Measurements from ENCODE around the gene ACR. TPM values are rescaled to one million over a fixed set of nuclear protein-coding genes. Genes with fewer than 3 reads are reported as not detected.

ACR gene
- total and polyA plus RNA-seq, 9 donors = 0.09 to 0.46 (median 0.19) TPM

GRCh38 chr22:50710886-50711285, 27.1 kb upstream of the ACR start:
- Histone ChIP-seq H3K9me3 (replicated peaks; ENCODE audit: control insufficient read depth, low read depth, low read length) (no peaks in the 10 kb centered on the region), H3K27me3 (ENCODE audit: control insufficient read depth, insufficient read depth, low read length) (no peaks in the 10 kb centered on the region), H3K4me3 (ENCODE audit: low read length) (no peak overlapping the region), H3K4me1 (ENCODE audit: control insufficient read depth, insufficient read depth, low read length) (peaks cover 16% of the 10 kb centered on the region), H3K36me3 (ENCODE audit: control insufficient read depth, insufficient read depth, low read length) (peaks cover 4% of the 10 kb centered on the region), H3K27ac (ENCODE audit: low read length) (no peak overlapping the region)
- 96% methylated on average over 38 of the region's 38 CpGs for WGBS (ENCODE audit: insufficient coverage)
- DNase-seq = no peak

GRCh38 chr22:50711446-50712340, 26.3 kb upstream of the ACR start:
- no peak overlapping the region for H3K27ac ChIP-seq (ENCODE audit: low read length)
- H3K4me3 ChIP-seq (ENCODE audit: low read length) = no peak overlapping the region
- H3K36me3 ChIP-seq (ENCODE audit: control insufficient read depth, insufficient read depth, low read length) = peaks cover 4% of the 10 kb centered on the region
- 89% methylated on average over 12 of the region's 16 CpGs for WGBS (ENCODE audit: insufficient coverage)
- peaks cover 16% of the 10 kb centered on the region for H3K4me1 ChIP-seq (ENCODE audit: control insufficient read depth, insufficient read depth, low read length)
- DNase-seq = no peak
- H3K27me3 ChIP-seq (ENCODE audit: control insufficient read depth, insufficient read depth, low read length) = no peaks in the 10 kb centered on the region
- H3K9me3 ChIP-seq (replicated peaks; ENCODE audit: control insufficient read depth, low read depth, low read length) = no peaks in the 10 kb centered on the region

DNA sequence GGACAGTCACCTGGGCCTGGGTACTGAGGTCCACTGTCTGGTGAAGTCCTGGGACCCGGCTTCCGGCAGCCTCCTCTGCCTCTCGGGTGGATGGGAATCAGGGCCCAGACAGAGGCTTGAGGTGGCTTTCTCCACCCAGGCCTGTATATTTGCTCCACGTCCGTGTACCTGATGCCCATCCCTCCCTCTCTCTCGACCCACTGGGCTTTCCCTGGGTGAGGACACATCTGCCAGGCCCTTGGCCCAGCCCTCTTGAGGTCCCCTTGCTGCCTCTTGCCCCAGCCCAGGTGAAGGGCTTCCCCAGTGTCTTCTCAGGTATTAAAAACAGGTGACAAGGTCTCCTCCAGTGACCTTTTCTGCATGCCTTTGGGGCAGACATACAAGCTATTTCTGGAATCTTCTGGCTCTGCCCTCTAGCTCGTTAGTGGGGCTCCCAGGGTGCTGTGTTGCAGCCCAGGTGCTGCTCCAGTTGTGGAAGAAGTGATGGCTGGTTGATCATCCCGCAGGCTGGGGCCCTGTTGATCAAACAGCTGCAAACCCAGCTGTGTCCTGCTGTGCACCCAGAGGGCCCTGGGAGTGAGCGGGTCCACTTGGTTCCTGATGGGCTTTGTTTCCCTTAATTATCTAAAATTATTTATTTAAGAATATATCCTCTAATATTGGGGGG, 25.5 kb upstream of the ACR start:
- Histone ChIP-seq H3K36me3 (ENCODE audit: control insufficient read depth, insufficient read depth, low read length) (peaks cover 4% of the 10 kb centered on the region), H3K4me3 (ENCODE audit: low read length) (no peak overlapping the region), H3K9me3 (replicated peaks; ENCODE audit: control insufficient read depth, low read depth, low read length) (no peaks in the 10 kb centered on the region), H3K4me1 (ENCODE audit: control insufficient read depth, insufficient read depth, low read length) (peaks cover 17% of the 10 kb centered on the region), H3K27me3 (ENCODE audit: control insufficient read depth, insufficient read depth, low read length) (no peaks in the 10 kb centered on the region), H3K27ac (ENCODE audit: low read length) (no peak overlapping the region)
- DNase-seq = no peak
- 68% methylated on average over 8 of the region's 9 CpGs for WGBS (ENCODE audit: insufficient coverage)

DNA sequence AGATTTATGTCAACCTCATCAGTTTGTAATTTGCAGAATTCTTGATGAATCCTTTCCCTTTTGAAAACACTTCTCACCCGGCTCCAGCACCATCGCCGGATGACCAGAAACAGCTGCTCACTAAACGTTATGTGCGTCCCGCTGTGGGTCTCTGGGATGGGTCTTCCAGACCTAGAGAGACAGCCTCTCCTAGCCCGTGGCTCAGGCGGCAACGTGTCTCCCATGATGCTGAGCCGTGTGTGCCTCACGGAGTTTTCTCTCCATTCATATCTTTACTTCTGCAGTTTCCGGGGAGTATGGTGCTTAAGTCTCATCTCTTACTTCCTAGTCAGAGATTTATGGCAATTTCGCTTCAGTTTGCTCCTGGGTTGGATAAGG, 25.0 kb upstream of the ACR start:
- peaks cover 23% of the 10 kb centered on the region for H3K4me1 ChIP-seq (ENCODE audit: control insufficient read depth, insufficient read depth, low read length)
- WGBS (ENCODE audit: insufficient coverage) = 68% methylated on average over 10 of the region's 13 CpGs

DNA sequence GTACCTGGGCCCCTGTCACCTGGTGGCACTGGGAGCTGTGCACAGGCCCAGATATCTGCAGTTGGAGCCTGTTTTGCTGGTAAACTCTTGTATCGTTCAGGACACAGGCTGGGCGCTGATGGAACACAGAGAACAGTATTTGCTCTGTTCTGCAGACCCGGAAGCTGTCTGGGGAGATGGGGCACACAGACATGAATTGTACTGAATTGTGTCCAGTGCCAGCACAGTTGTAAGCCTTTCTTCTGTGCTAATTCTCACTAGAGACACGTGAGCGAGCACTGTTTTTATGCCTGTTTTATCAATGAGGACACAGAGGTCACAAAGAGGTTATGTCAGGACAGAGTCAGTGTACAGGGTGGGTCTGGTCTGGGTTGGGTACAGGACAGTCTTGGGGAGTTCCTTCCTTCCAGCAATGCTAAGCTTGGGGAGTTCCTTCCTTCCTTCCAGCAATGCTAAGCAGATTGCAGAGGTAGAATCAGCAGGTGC, 24.4 kb upstream of the ACR start:
- Histone ChIP-seq H3K4me3 (ENCODE audit: low read length) (no peak overlapping the region), H3K4me1 (ENCODE audit: control insufficient read depth, insufficient read depth, low read length) (peaks cover 25% of the 10 kb centered on the region), H3K36me3 (ENCODE audit: control insufficient read depth, insufficient read depth, low read length) (peaks cover 4% of the 10 kb centered on the region), H3K27ac (ENCODE audit: low read length) (no peak overlapping the region), H3K27me3 (ENCODE audit: control insufficient read depth, insufficient read depth, low read length) (peaks cover 2% of the 10 kb centered on the region), H3K9me3 (replicated peaks; ENCODE audit: control insufficient read depth, low read depth, low read length) (no peaks in the 10 kb centered on the region)
- DNase-seq = peak; percentile 34
- 90% methylated on average over 3 of the region's 5 CpGs for WGBS (ENCODE audit: insufficient coverage)

More for the DNA sequence above, 25.0 kb upstream of the ACR start:
- H3K36me3 ChIP-seq (ENCODE audit: control insufficient read depth, insufficient read depth, low read length) = peaks cover 4% of the 10 kb centered on the region
- H3K27me3 ChIP-seq (ENCODE audit: control insufficient read depth, insufficient read depth, low read length) = peaks cover under 1% of the 10 kb centered on the region
- no peak overlapping the region for H3K4me3 ChIP-seq (ENCODE audit: low read length)
- no peaks in the 10 kb centered on the region for H3K9me3 ChIP-seq (replicated peaks; ENCODE audit: control insufficient read depth, low read depth, low read length)
- DNase-seq = no peak
- H3K27ac ChIP-seq (ENCODE audit: low read length) = no peak overlapping the region

GRCh38 chr22:50714150-50714549, 23.9 kb upstream of the ACR start:
- 78% methylated on average over 4 of the region's 7 CpGs for WGBS (ENCODE audit: insufficient coverage)
- no peak overlapping the region for H3K4me3 ChIP-seq (ENCODE audit: low read length)
- no peak for DNase-seq
- peaks cover 4% of the 10 kb centered on the region for H3K27me3 ChIP-seq (ENCODE audit: control insufficient read depth, insufficient read depth, low read length)
- no peak overlapping the region for H3K27ac ChIP-seq (ENCODE audit: low read length)
- peaks cover 4% of the 10 kb centered on the region for H3K36me3 ChIP-seq (ENCODE audit: control insufficient read depth, insufficient read depth, low read length)
- peaks cover 25% of the 10 kb centered on the region for H3K4me1 ChIP-seq (ENCODE audit: control insufficient read depth, insufficient read depth, low read length)
- H3K9me3 ChIP-seq (replicated peaks; ENCODE audit: control insufficient read depth, low read depth, low read length) = no peaks in the 10 kb centered on the region

DNA sequence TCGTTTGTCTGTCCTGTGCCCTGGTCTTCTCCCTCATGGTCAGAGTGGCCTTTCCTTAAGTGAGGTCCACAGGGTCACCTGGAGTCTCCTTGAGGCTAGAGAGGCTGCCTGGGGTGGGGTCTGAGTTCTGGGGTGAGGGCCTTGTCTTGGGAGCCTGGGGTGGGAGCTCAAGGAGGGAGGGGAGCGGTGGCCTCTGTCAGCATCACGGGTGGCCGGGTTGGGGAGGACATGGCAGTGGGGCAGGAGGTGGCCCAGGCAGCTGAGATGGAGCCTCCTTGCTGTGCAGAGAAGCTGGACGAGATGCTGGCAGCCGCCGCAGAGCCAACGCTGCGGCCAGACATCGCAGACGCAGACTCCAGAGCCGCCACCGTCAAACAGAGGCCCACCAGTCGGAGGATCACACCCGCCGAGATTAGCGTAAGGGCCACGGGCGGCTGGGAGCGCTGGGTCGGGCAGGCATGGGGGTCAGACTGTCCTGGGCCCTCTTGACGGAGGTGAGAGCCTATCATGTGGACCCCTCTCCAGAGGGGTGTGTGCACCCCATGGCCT, 23.3 kb upstream of the ACR start:
- no peak for DNase-seq
- peaks cover 10% of the 10 kb centered on the region for H3K27me3 ChIP-seq (ENCODE audit: control insufficient read depth, insufficient read depth, low read length)
- no peaks in the 10 kb centered on the region for H3K9me3 ChIP-seq (replicated peaks; ENCODE audit: control insufficient read depth, low read depth, low read length)
- H3K36me3 ChIP-seq (ENCODE audit: control insufficient read depth, insufficient read depth, low read length) = peaks cover under 1% of the 10 kb centered on the region
- H3K4me3 ChIP-seq (ENCODE audit: low read length) = no peak overlapping the region
- peaks cover 25% of the 10 kb centered on the region for H3K4me1 ChIP-seq (ENCODE audit: control insufficient read depth, insufficient read depth, low read length)
- 89% methylated on average over 22 of the region's 22 CpGs for WGBS (ENCODE audit: insufficient coverage)
- no peak overlapping the region for H3K27ac ChIP-seq (ENCODE audit: low read length)

- Histone ChIP-seq H3K36me3 (ENCODE audit: control insufficient read depth, insufficient read depth, low read length) (no peaks in the 10 kb centered on the region), H3K4me1 (ENCODE audit: control insufficient read depth, insufficient read depth, low read length) (peaks cover 25% of the 10 kb centered on the region), H3K27ac (ENCODE audit: low read length) (no peak overlapping the region), H3K9me3 (replicated peaks; ENCODE audit: control insufficient read depth, low read depth, low read length) (no peaks in the 10 kb centered on the region), H3K4me3 (ENCODE audit: low read length) (no peak overlapping the region), H3K27me3 (ENCODE audit: control insufficient read depth, insufficient read depth, low read length) (peaks cover 14% of the 10 kb centered on the region)
- DNase-seq = no peak
- 78% methylated on average over 8 of the region's 9 CpGs for WGBS (ENCODE audit: insufficient coverage)
These were observed 22.8 kb upstream of the ACR start for GRCh38 chr22:50715250-50715649.

DNA sequence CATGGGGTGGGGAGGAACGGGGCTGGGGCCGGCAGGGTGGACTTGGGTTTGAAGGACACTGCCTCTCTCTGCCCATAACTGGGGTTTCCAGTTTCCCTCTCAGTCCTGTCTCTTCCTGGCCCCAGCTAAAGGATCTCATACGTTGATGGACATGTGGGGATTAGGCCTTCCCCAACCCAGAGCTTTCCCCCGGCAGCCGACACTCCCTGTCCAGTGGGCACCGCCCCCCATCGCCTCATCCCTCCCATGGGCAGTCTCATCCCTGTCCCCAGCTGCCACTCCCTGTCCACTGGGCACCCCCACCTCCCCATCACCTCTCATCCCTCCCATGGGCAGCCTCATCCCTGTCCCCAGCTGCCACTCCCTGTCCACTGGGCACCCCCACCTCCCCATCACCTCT, 22.2 kb upstream of the ACR start:
- Histone ChIP-seq H3K27me3 (ENCODE audit: control insufficient read depth, insufficient read depth, low read length) (peaks cover 14% of the 10 kb centered on the region), H3K9me3 (replicated peaks; ENCODE audit: control insufficient read depth, low read depth, low read length) (no peaks in the 10 kb centered on the region), H3K27ac (ENCODE audit: low read length) (no peak overlapping the region), H3K4me3 (ENCODE audit: low read length) (no peak overlapping the region), H3K36me3 (ENCODE audit: control insufficient read depth, insufficient read depth, low read length) (no peaks in the 10 kb centered on the region), H3K4me1 (ENCODE audit: control insufficient read depth, insufficient read depth, low read length) (peaks cover 25% of the 10 kb centered on the region)
- DNase-seq = no peak
- 77% methylated on average over 5 of the region's 7 CpGs for WGBS (ENCODE audit: insufficient coverage)

Measured in muscle of leg (tissue), 11 donors.